A549 (cell line): ENCODE results near the gene PRKAB2. TPM values are rescaled to one million over a fixed set of nuclear protein-coding genes. Genes with fewer than 3 reads are reported as not detected.

Source experiments
- ATAC-seq, 2 experiments: fragments of 200-7000 bp in 1 of 2; fragments of >200 bp in 1 of 2; cut with Nextera tagmentation in 1 of 2; cut with Tn5 transposase in 1 of 2; 3 replicates each; pipeline versions ENCODE4 v1.8.0 to v1.9.1; 2018 to 2020; ENCODE audit warnings: mild to moderate bottlenecking in 1 of 2, moderate library complexity in 1 of 2
- CTCF ChIA-PET: fragments of 300-600 bp; sonication (Branson Sonifier 250); formaldehyde crosslinking; extraction: SDS; loops from one replicate; lab custom pipeline; 2021; ENCODE audit warnings: antibody characterized with exemption, inconsistent platforms; lab: Yijun Ruan, JAX
- POLR2A ChIA-PET: fragments of 350-600 bp; formaldehyde crosslinking; extraction: SDS; loops from one replicate; lab custom pipeline; 2021; ENCODE audit warnings: antibody characterized with exemption, inconsistent platforms; lab: Yijun Ruan, JAX
- DNase-seq, 2 experiments: peaks; one replicate each; pipeline versions ENCODE4 v3.0.0 to v3.0.0-alpha.2; 2011 to 2016; ENCODE audit warnings: low read depth in 1 of 2, low spot score in 1 of 2
- FAIRE-seq: peaks from 2 replicates; lab custom pipeline; 2011; peaks lifted over from hg19 to GRCh38; lab: Jason Lieb, UNC
- H3K27ac ChIP-seq, 2 experiments: fragments of >200 bp; sonication (Bioruptor Twin); formaldehyde crosslinking; 3 replicates each; pipeline ENCODE4 v1.5.1; 2016 to 2017
- H3K4me1 ChIP-seq: fragments of >200 bp; sonication (Bioruptor Twin); formaldehyde crosslinking; 3 replicates; pipeline ENCODE4 v1.6.1; 2016
- H3K4me2 ChIP-seq: fragments of >200 bp; sonication (Bioruptor Twin); formaldehyde crosslinking; 3 replicates; pipeline ENCODE4 v1.6.1; 2016
- H3K4me3 ChIP-seq: fragments of >200 bp; sonication (Bioruptor Twin); formaldehyde crosslinking; 3 replicates; pipeline ENCODE4 v1.5.1; 2016
- H3K9me3 ChIP-seq: fragments of >200 bp; sonication (Bioruptor Twin); formaldehyde crosslinking; 3 replicates; pipeline ENCODE4 v1.6.1; 2016
- BCL3 ChIP-seq: fragments of >200 bp; sonication (Bioruptor Twin); formaldehyde crosslinking; IDR thresholded peaks from 3 replicates; pipeline ENCODE4 v1.6.1; 2016
- BHLHE40 ChIP-seq: IDR thresholded peaks from 2 replicates; pipeline ENCODE4 v1.6.1; 2012; ENCODE audit warnings: low read depth, low read length, inconsistent platforms
- CBX2 ChIP-seq: fragments of 200-600 bp; sonication (generic); IDR thresholded peaks from 2 replicates; pipeline ENCODE4 v1.6.1; 2016; ENCODE audit warnings: low read depth, mild to moderate bottlenecking, borderline replicate concordance
- CBX8 ChIP-seq: fragments of 200-600 bp; sonication (generic); IDR thresholded peaks from 2 replicates; pipeline ENCODE4 v1.6.1; 2016
- CEBPB ChIP-seq, 2 experiments: fragments of >200 bp in 1 of 2; sonication (Bioruptor Twin) in 1 of 2; formaldehyde crosslinking in 1 of 2; IDR thresholded peaks; 2 replicates each; pipeline ENCODE4 v1.6.1; 2012 to 2016
- CHD4 ChIP-seq: fragments of 200-600 bp; sonication (generic); IDR thresholded peaks from 2 replicates; pipeline ENCODE4 v1.6.1; 2016; ENCODE audit warnings: antibody characterized with exemption, mild to moderate bottlenecking, borderline replicate concordance
- CTCF ChIP-seq: fragments of >200 bp; sonication (Bioruptor Twin); formaldehyde crosslinking; IDR thresholded peaks from 3 replicates; pipeline ENCODE4 v1.5.1; 2016
- E2F6 ChIP-seq: IDR thresholded peaks from 2 replicates; pipeline ENCODE4 v1.6.1; 2012; ENCODE audit warnings: low read depth, borderline replicate concordance
- EHF ChIP-seq: fragments of 250-450 bp; sonication (Bioruptor Pico); IDR thresholded peaks from 2 replicates; pipeline ENCODE4 v1.5.0; 2020; ENCODE audit warnings: mild to moderate bottlenecking
- ELK1 ChIP-seq: fragments of 150-350 bp; IDR thresholded peaks from 2 replicates; pipeline ENCODE4 v1.6.1; 2014; ENCODE audit warnings: low read depth, mild to moderate bottlenecking, low read length
- EP300 ChIP-seq, 2 experiments: fragments of >200 bp; sonication (Bioruptor Twin); formaldehyde crosslinking; IDR thresholded peaks; 2 replicates in 1 of 2; 3 replicates in 1 of 2; pipeline ENCODE4 v1.6.1; 2016 to 2017
- FOSL2 ChIP-seq, 2 experiments: fragments of 450-650 bp in 1 of 2; fragments of >200 bp in 1 of 2; sonication (Bioruptor Twin) in 1 of 2; formaldehyde crosslinking; IDR thresholded peaks; 2 replicates each; pipeline versions ENCODE4 v1.5.0 to v1.6.1; 2016 to 2020; ENCODE audit warnings: mild to moderate bottlenecking in 1 of 2, moderate library complexity in 1 of 2
- FOXS1 ChIP-seq: fragments of 250-450 bp; sonication (Bioruptor Pico); IDR thresholded peaks from 2 replicates; pipeline ENCODE4 v1.5.0; 2020; ENCODE audit warnings: mild to moderate bottlenecking, moderate library complexity
- GATA3 ChIP-seq: IDR thresholded peaks from 2 replicates; pipeline ENCODE4 v1.6.1; 2012; ENCODE audit warnings: borderline replicate concordance
- HDAC2 ChIP-seq: fragments of 200-600 bp; sonication (generic); IDR thresholded peaks from 2 replicates; pipeline ENCODE4 v1.6.1; 2016
- HEYL ChIP-seq: fragments of 250-450 bp; sonication (Bioruptor Pico); IDR thresholded peaks from 2 replicates; pipeline ENCODE4 v1.8.0; 2021; ENCODE audit warnings: mild to moderate bottlenecking, moderate library complexity
- HOXB13 ChIP-seq: fragments of 250-450 bp; sonication (Bioruptor Pico); IDR thresholded peaks from 2 replicates; pipeline ENCODE4 v1.5.0; 2020; ENCODE audit warnings: low read depth, mild to moderate bottlenecking, moderate library complexity
- KDM1A ChIP-seq: fragments of 200-600 bp; sonication (generic); IDR thresholded peaks from 2 replicates; pipeline ENCODE4 v1.6.1; 2016; ENCODE audit warnings: low read depth, mild to moderate bottlenecking
- KDM5A ChIP-seq: fragments of 200-600 bp; sonication (generic); IDR thresholded peaks from 2 replicates; pipeline ENCODE4 v1.6.1; 2016; ENCODE audit warnings: antibody characterized with exemption, mild to moderate bottlenecking
- NR3C1 ChIP-seq: fragments of >200 bp; sonication (Bioruptor Twin); formaldehyde crosslinking; IDR thresholded peaks from 3 replicates; pipeline ENCODE4 v1.6.1; 2017
- PHF8 ChIP-seq: fragments of 200-600 bp; sonication (generic); IDR thresholded peaks from 2 replicates; pipeline ENCODE4 v1.6.1; 2016; ENCODE audit warnings: low read depth, mild to moderate bottlenecking, antibody characterized with exemption, moderate library complexity, borderline replicate concordance
- RAD21 ChIP-seq, 2 experiments: fragments of >200 bp in 1 of 2; sonication (Bioruptor Twin) in 1 of 2; formaldehyde crosslinking in 1 of 2; IDR thresholded peaks in 1 of 2; conservative IDR thresholded peaks in 1 of 2; 2 replicates in 1 of 2; 3 replicates in 1 of 2; pipeline ENCODE4 v1.6.1; 2012 to 2018; ENCODE audit warnings: inconsistent platforms in 1 of 2
- TP53 ChIP-seq: fragments of 250-450 bp; sonication (Bioruptor Pico); IDR thresholded peaks from 2 replicates; pipeline ENCODE4 v1.5.0; 2021; ENCODE audit warnings: mild to moderate bottlenecking, moderate library complexity
- ZC3H11A ChIP-seq: fragments of 450-650 bp; IDR thresholded peaks from 2 replicates; pipeline ENCODE4 v1.6.1; 2014; ENCODE audit warnings: antibody characterized with exemption, mild to moderate bottlenecking
- ZSCAN20 ChIP-seq: fragments of 250-450 bp; sonication (Bioruptor Pico); IDR thresholded peaks from 2 replicates; pipeline ENCODE4 v1.8.0; 2022; ENCODE audit warnings: mild to moderate bottlenecking, moderate library complexity
- WGBS: methylation state at CpG from one replicate; pipeline ENCODE4 v1.1.6; 2017; ENCODE audit errors: missing lambda C conversion rate; 5-methylcytosine and 5-hydroxymethylcytosine counted together
- polyA plus RNA-seq, 4 experiments: library from polyadenylated mRNA; depleted of rRNA in 3 of 4; stranded (reverse); fragments of >200 nt; fragmentation: RNase III in 1 of 4; extraction: RNeasy Plus Mini Kit Qiagen cat#74134 plus additional on column Dnase treatment in 1 of 4; gene quantifications; 2 replicates in 3 of 4; 3 replicates in 1 of 4; pipeline ENCODE4 v1.2.3, GENCODE V29; 2011 to 2017

The PRKAB2 gene
- polyA plus RNA-seq, 2 of the 4 experiments (the other 2 are of a cell fraction), result 11.4 to 22.4 TPM

GRCh38 chr1:147213271-147213670 is 41.0 kb upstream of the PRKAB2 start:
- DNase-seq (no peak), ATAC-seq (no peak), FAIRE-seq (no peak)
- H3K4me1 ChIP-seq, result peaks cover 12% of the 10 kb centered on the region; the same call in 2 of the 3 replicates
- H3K4me3 ChIP-seq, result no peak overlapping the region
- TF ChIP-seq KDM1A (no peak), ZC3H11A (no peak), RAD21 (conservative IDR thresholded peaks at IDR 0.05 in 1 of 2, IDR thresholded peaks at IDR 0.05 in 1 of 2) (no peak), HEYL (CRISPR knock-in tag) (no peak), BCL3 (no peak), CBX2 (no peak), EP300 (IDR thresholded peaks at IDR 0.05) (no peak), CTCF (no peak), GATA3 (no peak), HOXB13 (CRISPR knock-in tag) (no peak)
- CTCF ChIA-PET, result interaction anchor here (0.9 kb wide), 1 partner anchor 29 kb away, joined by 3 read pairs; the partner anchor contains the start of gene CHD1L
- H3K27ac ChIP-seq, result no peak overlapping the region
- H3K9me3 ChIP-seq, result no peaks in the 10 kb centered on the region
- no peak overlapping the region for H3K4me2 ChIP-seq
- POLR2A ChIA-PET, result no interaction called here

GRCh38 chr1:147211577-147211976 is 39.3 kb upstream of the PRKAB2 start:
- no peak for DNase-seq
- 87% methylated on average over 2 of the region's 2 CpGs for WGBS
- POLR2A ChIA-PET, result no interaction called here
- no peak for FAIRE-seq
- no peak overlapping the region for H3K4me2 ChIP-seq
- TF ChIP-seq FOXS1 (CRISPR knock-in tag), result no peak
- no peak for TF ChIP-seq KDM5A
- no peak for TF ChIP-seq RAD21 (conservative IDR thresholded peaks at IDR 0.05 in 1 of 2, IDR thresholded peaks at IDR 0.05 in 1 of 2)
- no peak for TF ChIP-seq CBX2
- TF ChIP-seq FOSL2 (IDR thresholded peaks at IDR 0.05), result no peak
- TF ChIP-seq FOSL2 (CRISPR knock-in tag; IDR thresholded peaks at IDR 0.05), result no peak
- TF ChIP-seq CBX8, result no peak
- TF ChIP-seq ZSCAN20, result no peak
- no peak for TF ChIP-seq CHD4
- no peak for TF ChIP-seq HDAC2
- no peak for TF ChIP-seq PHF8
- TF ChIP-seq CEBPB (IDR thresholded peaks at IDR 0.05), result no peak
- TF ChIP-seq ELK1, result no peak
- no peak for TF ChIP-seq TP53 (CRISPR knock-in tag)
- TF ChIP-seq NR3C1, result no peak
- TF ChIP-seq EHF (CRISPR knock-in tag), result no peak
- no peak for TF ChIP-seq BHLHE40
- TF ChIP-seq HOXB13 (CRISPR knock-in tag), result no peak
- no peak for TF ChIP-seq E2F6
- H3K4me1 ChIP-seq, result peaks cover 12% of the 10 kb centered on the region; the same call in 2 of the 3 replicates
- CTCF ChIA-PET, result no interaction called here
- no peak overlapping the region for H3K27ac ChIP-seq
- H3K9me3 ChIP-seq, result no peaks in the 10 kb centered on the region
- H3K4me3 ChIP-seq, result no peak overlapping the region
- ATAC-seq, result no peak
